ENCODE results near the gene MAP4K5. TPM values are rescaled to one million over a fixed set of nuclear protein-coding genes. Genes with fewer than 3 reads are reported as not detected.

Gene MAP4K5
- total RNA-seq, 1 donor: 109 TPM

DNA sequence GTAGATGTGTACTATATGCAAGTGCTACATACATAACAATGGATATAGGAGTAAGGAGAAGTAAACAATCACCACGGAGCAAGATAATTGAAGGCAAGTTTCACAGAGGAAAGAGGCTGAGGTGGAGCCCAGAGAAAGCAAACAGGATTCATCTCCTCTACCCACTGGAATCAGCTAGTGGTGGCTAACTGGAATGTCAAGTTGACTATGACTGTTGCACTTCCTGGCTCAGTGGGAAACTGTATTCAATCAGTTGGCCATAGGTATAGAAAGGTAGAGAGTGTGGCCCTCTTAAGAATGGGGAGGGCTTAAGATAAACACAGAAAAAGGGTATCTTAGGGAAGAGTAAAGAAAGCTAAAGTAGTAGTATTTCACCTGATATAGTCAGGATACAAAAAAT, 62.4 kb downstream of the MAP4K5 start:
- no peak for TF ChIP-seq CTCF (IDR thresholded peaks at IDR 0.05; ENCODE audit: insufficient read depth, low read depth, low read length)
- DNase-seq (ENCODE audit: low read depth): no peak
- H3K4me3 ChIP-seq (ENCODE audit: low read depth, low read length): no peak overlapping the region

DNA sequence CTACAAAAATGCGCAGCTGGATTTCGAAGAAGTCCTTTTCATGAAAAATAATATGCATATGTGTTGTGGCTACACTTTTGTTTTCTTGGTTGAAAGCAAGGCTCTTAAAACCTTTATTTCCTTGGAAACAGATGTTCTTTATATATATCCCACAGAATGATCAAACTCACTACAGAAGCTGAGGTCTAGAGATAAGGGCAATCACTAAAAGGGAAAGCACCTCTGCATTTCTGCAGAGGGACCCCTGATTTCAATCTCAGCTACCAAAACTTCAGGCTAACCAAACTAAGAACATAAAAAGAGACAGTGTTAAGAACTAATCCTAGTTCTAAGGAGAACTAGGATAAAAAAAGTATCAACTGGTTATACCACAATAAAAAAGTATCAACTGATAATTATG, 70.3 kb downstream of the MAP4K5 start:
- no peak overlapping the region for H3K4me3 ChIP-seq (ENCODE audit: low read depth, low read length)
- no peak for DNase-seq (ENCODE audit: low read depth)
- TF ChIP-seq CTCF (IDR thresholded peaks at IDR 0.05; ENCODE audit: insufficient read depth, low read depth, low read length): no peak

GRCh38 chr14:50453869-50454268, 78.5 kb downstream of the MAP4K5 start:
- TF ChIP-seq CTCF (IDR thresholded peaks at IDR 0.05; ENCODE audit: insufficient read depth, low read depth, low read length): no peak
- H3K4me3 ChIP-seq (ENCODE audit: low read depth, low read length): no peak overlapping the region
- no peak for DNase-seq (ENCODE audit: low read depth)

DNA sequence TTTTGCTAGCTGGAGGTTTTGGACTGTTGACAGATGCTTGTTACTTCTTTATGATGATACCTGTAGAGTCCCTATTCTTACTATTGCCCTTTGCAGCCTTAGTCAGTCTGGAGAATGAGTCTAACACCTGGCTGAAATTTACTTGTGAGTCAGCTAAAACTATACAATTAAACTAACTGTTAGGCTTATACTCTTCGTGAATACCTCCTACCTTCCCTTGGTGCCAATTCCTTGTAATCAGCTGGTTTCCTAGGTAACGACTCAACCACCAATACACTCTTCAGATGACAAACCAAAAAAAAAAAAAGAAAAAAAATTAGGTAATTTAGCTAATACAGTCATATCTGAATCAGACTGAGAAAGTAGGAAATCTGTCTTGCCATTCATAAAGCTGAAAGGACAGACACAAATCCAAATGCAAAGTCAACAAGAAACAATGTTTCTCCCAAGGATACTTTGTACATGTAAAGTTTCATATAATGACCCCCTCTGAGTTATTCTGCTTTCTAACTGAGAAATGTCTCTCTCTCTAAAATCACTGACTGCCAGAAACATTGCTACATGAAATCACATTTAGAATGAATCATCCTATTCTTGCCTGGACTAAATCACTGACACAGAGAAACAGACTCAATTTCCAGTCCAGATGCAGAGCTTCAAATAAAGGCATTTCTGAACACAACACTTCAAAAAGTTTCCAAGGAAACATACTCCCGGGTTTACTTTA, 79.2 kb downstream of the MAP4K5 start:
- TF ChIP-seq CTCF (IDR thresholded peaks at IDR 0.05; ENCODE audit: insufficient read depth, low read depth, low read length): no peak
- H3K4me3 ChIP-seq (ENCODE audit: low read depth, low read length): no peak overlapping the region
- peak; percentile 70 for DNase-seq (ENCODE audit: low read depth)

DNA sequence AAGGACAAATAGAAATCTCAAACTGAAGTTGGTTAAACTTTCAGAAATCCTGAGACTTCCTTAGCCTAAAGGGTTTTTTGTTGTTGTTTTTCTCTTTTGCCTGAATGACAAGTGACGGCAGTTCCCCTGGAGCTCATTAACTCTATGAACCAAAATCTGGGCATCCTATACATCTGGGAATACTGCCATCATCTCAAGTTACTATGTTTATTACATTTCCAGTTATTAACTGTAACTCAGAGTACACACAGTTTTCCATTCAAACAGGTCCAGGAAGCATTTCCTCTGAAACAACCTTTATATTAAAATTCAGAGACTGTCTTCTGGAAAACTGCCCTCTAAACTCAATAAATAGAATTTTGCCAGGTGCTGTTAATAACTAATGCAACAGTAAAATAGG, 80.1 kb downstream of the MAP4K5 start:
- no peak for TF ChIP-seq CTCF (IDR thresholded peaks at IDR 0.05; ENCODE audit: insufficient read depth, low read depth, low read length)
- H3K4me3 ChIP-seq (ENCODE audit: low read depth, low read length): no peak overlapping the region
- DNase-seq (ENCODE audit: low read depth): no peak

- H3K4me3 ChIP-seq (ENCODE audit: low read depth, low read length): no peak overlapping the region
- no peak for DNase-seq (ENCODE audit: low read depth)
- TF ChIP-seq CTCF (IDR thresholded peaks at IDR 0.05; ENCODE audit: insufficient read depth, low read depth, low read length): no peak
These were observed 80.5 kb downstream of the MAP4K5 start for GRCh38 chr14:50451854-50452253.

DNA sequence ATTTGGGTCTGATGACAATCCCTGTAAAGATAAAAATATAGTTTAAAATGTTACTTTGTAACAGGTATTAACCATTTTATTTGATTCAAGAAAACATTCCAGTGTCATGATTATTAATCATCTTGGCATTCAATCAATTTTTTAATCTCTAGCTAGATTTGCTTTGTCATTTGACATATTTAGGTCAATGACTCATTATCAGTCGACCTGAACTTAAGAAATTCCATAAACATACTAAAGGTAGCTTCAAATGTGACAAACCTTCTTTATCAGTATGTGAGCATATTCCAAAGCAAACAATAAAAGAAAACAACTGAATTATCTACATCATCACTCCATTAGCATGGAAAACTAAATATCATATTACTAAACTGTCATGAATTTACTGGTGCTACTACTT, 84.9 kb downstream of the MAP4K5 start:
- no peak for TF ChIP-seq CTCF (IDR thresholded peaks at IDR 0.05; ENCODE audit: insufficient read depth, low read depth, low read length)
- DNase-seq (ENCODE audit: low read depth): no peak
- no peak overlapping the region for H3K4me3 ChIP-seq (ENCODE audit: low read depth, low read length)
